Smooth muscle cell (in vitro differentiated cells): ENCODE results near the gene PSMD1. TPM values are rescaled to one million over a fixed set of nuclear protein-coding genes. Genes with fewer than 3 reads are reported as not detected.

Experiments used
- DNase-seq: peaks from one replicate; lab custom pipeline; 2025; ENCODE audit not compliant: unreplicated experiment; lab: John Stamatoyannopoulos, UW
- H2AFZ ChIP-seq: fragments of 200-600 bp; sonication (generic); 2 replicates; pipeline ENCODE4 v1.6.0; 2016; ENCODE audit warnings: antibody characterized with exemption, low read depth, mild to moderate bottlenecking
- H3F3A ChIP-seq: fragments of 200-600 bp; sonication (generic); 2 replicates; pipeline ENCODE4 v1.6.0; 2017; ENCODE audit warnings: antibody characterized with exemption, low read depth
- H3K27ac ChIP-seq: fragments of 200-600 bp; sonication (generic); 2 replicates; pipeline ENCODE4 v1.5.1; 2016; ENCODE audit warnings: low read depth, mild to moderate bottlenecking
- H3K27me3 ChIP-seq: fragments of 200-600 bp; sonication (generic); 2 replicates; pipeline ENCODE4 v1.6.1; 2016; ENCODE audit warnings: low read depth, mild to moderate bottlenecking
- H3K36me3 ChIP-seq: fragments of 200-600 bp; sonication (generic); 2 replicates; pipeline ENCODE4 v1.5.1; 2016; ENCODE audit warnings: low read depth
- H3K4me1 ChIP-seq: fragments of 200-600 bp; sonication (generic); 2 replicates; pipeline ENCODE4 v1.5.1; 2016; ENCODE audit warnings: low read depth
- H3K4me2 ChIP-seq: fragments of 200-600 bp; sonication (generic); 2 replicates; pipeline ENCODE4 v1.6.0; 2016; ENCODE audit warnings: mild to moderate bottlenecking
- H3K4me3 ChIP-seq: fragments of 200-600 bp; sonication (generic); 2 replicates; pipeline ENCODE4 v1.5.1; 2016; ENCODE audit warnings: mild to moderate bottlenecking
- H3K79me2 ChIP-seq: fragments of 200-600 bp; sonication (generic); 2 replicates; pipeline ENCODE4 v1.6.0; 2016; ENCODE audit warnings: low read depth, mild to moderate bottlenecking
- H3K9ac ChIP-seq: fragments of 200-600 bp; sonication (generic); 2 replicates; pipeline ENCODE4 v1.6.0; 2016; ENCODE audit warnings: low read depth
- H3K9me3 ChIP-seq: fragments of 200-600 bp; sonication (generic); replicated peaks from 2 replicates; pipeline ENCODE4 v1.5.1; 2016; ENCODE audit warnings: low read depth
- H4K20me1 ChIP-seq: fragments of 200-600 bp; sonication (generic); 2 replicates; pipeline ENCODE4 v1.6.0; 2016; ENCODE audit warnings: low read depth
- WGBS: methylation state at CpG from one replicate; pipeline ENCODE4 v1.1.7; 2016; ENCODE audit warnings: low lambda C conversion rate; 5-methylcytosine and 5-hydroxymethylcytosine counted together
- polyA plus RNA-seq: library from polyadenylated mRNA; unstranded; fragments of >200 nt; fragmentation: Nextera tagmentation; extraction: Ambion mirVana; gene quantifications from 2 replicates; pipeline ENCODE4 v1.2.1, GENCODE V29; 2016
- total RNA-seq: library from RNA; depleted of rRNA; stranded (reverse); fragments of >200 nt; gene quantifications from 2 replicates; pipeline ENCODE4 v1.2.3, GENCODE V29; 2014
- TF ChIP-seq, protein P1 (sequence below): fragments of 200-600 bp; sonication (generic); IDR thresholded peaks from 2 replicates; pipeline ENCODE4 v1.5.1; 2017; ENCODE audit warnings: borderline replicate concordance, mild to moderate bottlenecking, antibody characterized with exemption; ENCODE audit not compliant: insufficient read depth, poor library complexity, severe bottlenecking

Gene PSMD1
- total and polyA plus RNA-seq, 2 experiments from 2014 or later = 95.7 to 99.7 TPM

DNA sequence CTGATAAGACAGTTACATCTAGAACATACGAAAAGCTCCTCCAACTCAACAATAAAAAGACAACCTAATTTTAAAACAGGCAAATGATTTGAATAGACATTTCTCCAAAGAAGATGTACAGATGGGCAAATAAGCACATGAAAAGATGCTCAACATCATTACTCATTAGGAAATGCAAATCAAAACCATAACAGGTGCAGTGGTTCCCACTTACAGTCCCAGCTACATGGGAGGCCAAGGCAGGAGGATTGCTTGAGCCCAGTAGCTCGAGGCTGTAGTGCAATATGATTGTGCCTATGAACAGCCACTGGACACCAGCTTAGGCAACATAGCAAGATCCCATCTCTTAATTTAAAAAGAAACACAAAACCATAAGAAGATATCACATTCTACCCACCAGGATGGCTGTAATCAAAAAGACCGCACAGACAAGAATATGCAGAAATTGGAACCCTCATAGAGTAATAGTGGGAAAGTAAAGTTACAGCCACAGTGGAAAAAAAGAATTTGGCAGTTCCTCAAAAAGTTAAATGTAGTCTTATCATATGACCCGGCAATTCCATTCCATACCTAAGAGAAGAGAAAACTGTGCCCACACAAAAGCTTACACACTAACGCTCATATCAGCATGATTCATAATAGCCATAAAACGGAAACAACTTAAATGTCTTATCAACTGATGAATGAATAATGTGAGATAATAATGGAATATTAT, 111.2 kb downstream of the PSMD1 start:
- H3K79me2 ChIP-seq = no peaks in the 10 kb centered on the region
- H3K4me1 ChIP-seq = no peaks in the 10 kb centered on the region
- peak overlapping the region; percentile 73 for H3K27ac ChIP-seq
- peaks cover 6% of the 10 kb centered on the region for H3F3A ChIP-seq
- no peaks in the 10 kb centered on the region for H3K9me3 ChIP-seq
- 61% methylated on average over 6 of the region's 6 CpGs for WGBS
- no peak overlapping the region for H3K4me2 ChIP-seq
- H3K9ac ChIP-seq = no peak overlapping the region
- peaks cover 4% of the 10 kb centered on the region for H3K36me3 ChIP-seq
- no peaks in the 10 kb centered on the region for H3K27me3 ChIP-seq
- no peak for DNase-seq
- TF ChIP-seq, protein P1, sequence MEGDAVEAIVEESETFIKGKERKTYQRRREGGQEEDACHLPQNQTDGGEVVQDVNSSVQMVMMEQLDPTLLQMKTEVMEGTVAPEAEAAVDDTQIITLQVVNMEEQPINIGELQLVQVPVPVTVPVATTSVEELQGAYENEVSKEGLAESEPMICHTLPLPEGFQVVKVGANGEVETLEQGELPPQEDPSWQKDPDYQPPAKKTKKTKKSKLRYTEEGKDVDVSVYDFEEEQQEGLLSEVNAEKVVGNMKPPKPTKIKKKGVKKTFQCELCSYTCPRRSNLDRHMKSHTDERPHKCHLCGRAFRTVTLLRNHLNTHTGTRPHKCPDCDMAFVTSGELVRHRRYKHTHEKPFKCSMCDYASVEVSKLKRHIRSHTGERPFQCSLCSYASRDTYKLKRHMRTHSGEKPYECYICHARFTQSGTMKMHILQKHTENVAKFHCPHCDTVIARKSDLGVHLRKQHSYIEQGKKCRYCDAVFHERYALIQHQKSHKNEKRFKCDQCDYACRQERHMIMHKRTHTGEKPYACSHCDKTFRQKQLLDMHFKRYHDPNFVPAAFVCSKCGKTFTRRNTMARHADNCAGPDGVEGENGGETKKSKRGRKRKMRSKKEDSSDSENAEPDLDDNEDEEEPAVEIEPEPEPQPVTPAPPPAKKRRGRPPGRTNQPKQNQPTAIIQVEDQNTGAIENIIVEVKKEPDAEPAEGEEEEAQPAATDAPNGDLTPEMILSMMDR = no peak
- no peak overlapping the region for H2AFZ ChIP-seq
- no peaks in the 10 kb centered on the region for H4K20me1 ChIP-seq
- no peak overlapping the region for H3K4me3 ChIP-seq

DNA sequence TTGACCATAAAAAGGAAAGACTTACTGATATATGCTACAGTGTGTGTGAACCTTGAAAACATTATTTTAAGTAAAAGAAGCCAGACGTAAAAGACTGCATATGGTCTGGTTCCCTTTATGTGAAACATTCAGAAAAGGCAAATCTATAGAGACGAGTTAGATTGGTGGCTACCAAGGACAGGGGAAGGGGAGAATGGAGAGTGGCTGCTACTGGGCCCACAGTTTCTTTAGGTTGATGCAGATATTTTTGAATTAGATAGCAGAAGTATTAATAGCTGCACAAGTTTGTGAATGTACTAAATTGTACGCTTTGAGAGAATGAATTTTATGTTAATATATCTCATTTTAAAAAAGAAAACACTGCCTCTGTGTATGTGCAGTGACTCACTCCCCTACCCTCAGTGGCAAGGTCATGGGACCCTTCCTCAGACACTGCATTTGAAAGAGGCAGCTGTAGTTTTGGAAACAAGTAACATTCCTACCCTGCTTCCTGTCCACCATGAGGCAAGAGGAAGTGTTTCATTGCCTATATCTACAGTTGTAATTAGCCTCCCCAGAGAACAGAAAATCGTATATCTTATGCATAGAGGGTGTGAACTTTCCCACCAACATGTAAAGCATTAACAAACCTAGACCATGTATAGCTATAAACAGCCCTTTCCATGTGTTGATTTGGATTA, 111.9 kb downstream of the PSMD1 start:
- Histone ChIP-seq H4K20me1 (no peaks in the 10 kb centered on the region), H3K4me2 (no peak overlapping the region), H3K79me2 (no peaks in the 10 kb centered on the region), H3K4me3 (no peak overlapping the region), H3K36me3 (peaks cover 4% of the 10 kb centered on the region), H3K4me1 (no peaks in the 10 kb centered on the region), H3K27me3 (no peaks in the 10 kb centered on the region), H3K9me3 (no peaks in the 10 kb centered on the region), H3F3A (peaks cover 6% of the 10 kb centered on the region), H3K27ac (peak overlapping the region; percentile 73), H3K9ac (no peak overlapping the region), H2AFZ (no peak overlapping the region)
- DNase-seq = no peak
- 74% methylated on average over 4 of the region's 4 CpGs for WGBS
- TF ChIP-seq, protein P1 = no peak

DNA sequence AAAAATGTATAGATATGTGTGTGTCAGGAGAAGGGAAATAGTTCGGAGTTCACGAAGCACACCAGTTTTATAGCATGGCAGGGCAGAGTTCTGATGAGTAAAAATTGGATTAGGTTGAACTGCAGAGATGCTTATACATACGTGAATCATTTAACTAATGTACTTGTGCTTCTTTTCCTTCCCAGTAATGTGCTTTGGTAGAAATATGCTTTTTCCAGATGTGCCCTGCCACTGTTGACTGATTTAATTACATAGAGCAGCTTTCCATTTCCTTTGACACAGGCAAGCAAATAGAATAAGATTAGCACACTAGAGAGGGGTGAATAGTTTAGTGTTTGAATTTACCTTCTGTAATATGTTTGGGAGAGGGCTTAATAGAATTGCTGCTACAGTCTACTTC, 112.8 kb downstream of the PSMD1 start:
- 44% methylated on average over 3 of the region's 3 CpGs for WGBS
- Histone ChIP-seq H3K4me3 (no peak overlapping the region), H2AFZ (no peak overlapping the region), H3K79me2 (no peaks in the 10 kb centered on the region), H3K36me3 (peaks cover 4% of the 10 kb centered on the region), H3F3A (peaks cover 6% of the 10 kb centered on the region), H3K4me1 (no peaks in the 10 kb centered on the region), H3K27me3 (no peaks in the 10 kb centered on the region), H3K27ac (peak overlapping the region; percentile 73), H3K9ac (no peak overlapping the region), H3K4me2 (no peak overlapping the region), H4K20me1 (no peaks in the 10 kb centered on the region), H3K9me3 (no peaks in the 10 kb centered on the region)
- TF ChIP-seq, protein P1 = no peak
- no peak for DNase-seq
